Measurements from ENCODE around the gene LOXL1.

The LOXL1 gene

GRCh38 chr15:73996939-73997338, 70.7 kb downstream of the LOXL1 start:
- Histone ChIP-seq H3K36me3 (ENCODE audit: insufficient read depth, low read length) (peaks cover 11% of the 10 kb centered on the region; the same call in 1 of the 2 replicates), H3K9me3 (ENCODE audit: control insufficient read depth, insufficient read depth, low read length) (no peaks in the 10 kb centered on the region), H3K4me1 (ENCODE audit: insufficient read depth, low read length) (0 out of 2 replicates have a peak, but pooled peaks cover 2% of the 10 kb centered on the region), H3K9ac (ENCODE audit: low read depth, low read length) (no peak overlapping the region)

- Histone ChIP-seq H3K36me3 (ENCODE audit: insufficient read depth, low read length) (peaks cover 11% of the 10 kb centered on the region; the same call in 1 of the 2 replicates), H3K4me1 (ENCODE audit: insufficient read depth, low read length) (0 out of 2 replicates have a peak, but pooled peaks cover 2% of the 10 kb centered on the region), H3K9me3 (ENCODE audit: control insufficient read depth, insufficient read depth, low read length) (no peaks in the 10 kb centered on the region), H3K9ac (ENCODE audit: low read depth, low read length) (no peak overlapping the region)
Observed at GRCh38 chr15:73997986-73998385, 71.7 kb downstream of the LOXL1 start.

All from ES-I3 (cell line).